HK-2 (cell line): Measurements from ENCODE around the gene MRPL28.
"Not testable (repeated sequence)": the region's sequence is repeated elsewhere in the genome, so short reads cannot be mapped to it uniquely, and the experiment has no call there.

Source experiments
- DNase-seq: peaks from one replicate; pipeline ENCODE4 v3.0.0-alpha.2; 2018; ENCODE audit not compliant: unreplicated experiment

Gene MRPL28

DNA sequence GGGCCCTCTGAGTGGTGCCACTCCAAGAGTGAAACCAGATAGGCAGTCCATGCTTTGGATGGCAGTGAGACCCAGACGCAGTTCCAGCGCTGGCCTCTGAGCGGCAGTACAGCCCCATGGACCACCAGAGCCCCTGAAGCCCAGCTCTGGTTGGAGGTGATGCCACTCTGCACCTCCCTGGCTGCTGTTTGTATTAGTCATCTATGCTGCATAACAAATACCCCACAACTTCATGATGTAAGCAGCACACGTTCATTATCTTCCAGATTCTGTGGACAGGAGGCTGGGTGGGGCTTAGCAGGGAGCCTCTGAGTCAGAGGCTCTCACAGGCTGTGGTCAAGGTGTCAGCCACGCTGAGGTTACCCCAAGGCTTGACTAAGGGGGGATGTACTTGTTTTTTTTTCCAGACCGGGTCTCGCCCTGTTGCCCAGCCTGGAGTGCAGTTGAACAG lies 21.6 kb upstream of the MRPL28 start:
- peak; percentile 74 for DNase-seq

DNA sequence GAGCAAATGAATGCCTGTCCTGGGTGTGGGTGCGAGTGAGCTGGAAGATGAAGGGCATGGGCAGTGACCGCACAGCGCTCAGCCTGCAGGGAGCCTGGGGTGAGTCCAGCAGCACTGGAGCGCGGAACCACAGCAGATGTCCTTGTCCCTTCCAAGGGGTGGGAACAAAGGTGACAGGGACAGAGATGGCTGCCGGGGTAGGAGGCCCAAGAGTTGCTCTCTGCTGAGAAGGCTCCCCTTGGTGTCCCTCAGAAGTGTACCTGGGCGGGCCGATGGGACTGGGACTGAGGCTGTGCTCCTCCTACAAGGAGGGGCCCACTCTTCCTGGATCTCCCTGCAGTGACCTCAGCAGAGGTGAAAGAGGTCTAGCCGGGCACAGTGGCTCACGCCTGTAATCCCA lies 19.0 kb upstream of the MRPL28 start:
- DNase-seq = no peak

DNA sequence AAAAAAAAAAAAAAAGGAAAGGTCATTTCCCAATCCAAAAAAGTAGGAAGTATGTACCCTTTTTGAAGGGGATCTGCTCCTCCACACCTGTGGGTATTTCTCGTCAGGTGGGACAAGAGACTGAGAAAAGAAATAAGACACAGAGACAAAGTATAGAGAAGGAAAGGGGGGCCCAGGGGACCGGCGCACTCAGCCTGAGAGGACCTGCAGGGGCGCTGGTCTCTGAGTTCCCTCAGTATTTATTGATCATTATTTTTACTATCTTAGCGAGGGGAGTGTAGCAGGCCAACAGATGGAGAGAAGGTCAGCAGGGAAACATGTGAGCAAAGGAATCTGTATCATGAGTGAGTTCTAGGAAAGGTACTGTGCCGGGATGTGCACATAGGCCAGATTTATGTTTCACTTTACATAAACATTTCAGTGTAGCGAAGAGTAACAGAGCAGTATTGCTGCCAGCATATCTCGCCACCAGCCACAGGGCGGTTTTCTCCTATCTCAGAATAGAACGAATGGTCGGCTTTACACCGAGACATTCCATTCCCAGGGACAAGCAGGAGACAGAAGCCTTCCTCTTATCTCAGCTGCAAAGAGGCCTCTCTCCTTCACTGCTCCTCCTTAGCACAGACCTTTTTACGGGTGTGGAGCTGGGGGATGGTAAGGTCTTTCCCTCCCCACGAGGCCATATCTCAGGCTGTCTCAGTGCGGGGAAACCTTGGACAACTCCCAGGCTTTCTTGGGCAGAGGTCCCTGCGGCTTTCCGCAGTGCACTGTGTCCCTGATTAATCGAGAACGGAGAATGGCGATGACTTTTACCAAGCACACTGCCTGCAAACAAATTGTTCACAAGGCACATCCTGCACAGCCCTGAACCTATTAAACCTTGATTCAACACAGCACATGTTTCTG lies 17.7 kb upstream of the MRPL28 start:
- DNase-seq = not testable (repeated sequence)

DNA sequence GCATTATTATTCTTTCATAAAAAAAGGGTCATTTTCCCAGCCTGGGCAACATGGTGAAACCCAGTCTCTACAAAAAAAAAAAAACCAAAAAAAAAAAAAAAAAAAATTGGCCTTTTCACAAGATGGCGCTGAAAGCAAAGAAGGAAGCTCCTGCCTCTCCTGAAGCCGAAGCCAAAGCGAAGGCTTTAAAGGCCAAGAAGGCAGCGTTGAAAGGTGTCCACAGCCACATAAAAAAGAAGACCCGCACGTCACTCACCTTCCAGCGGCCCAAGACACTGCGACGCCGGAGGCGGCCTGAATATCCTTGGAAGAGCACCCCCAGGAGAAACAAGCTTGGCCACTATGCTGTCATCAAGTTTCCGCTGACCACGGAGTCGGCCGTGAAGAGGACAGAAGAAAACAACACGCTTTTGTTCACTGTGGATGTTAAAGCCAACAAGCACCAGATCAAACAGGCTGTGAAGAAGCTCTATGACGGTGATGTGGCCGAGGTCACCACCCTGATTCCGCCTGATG lies 16.4 kb upstream of the MRPL28 start:
- DNase-seq = no peak

DNA sequence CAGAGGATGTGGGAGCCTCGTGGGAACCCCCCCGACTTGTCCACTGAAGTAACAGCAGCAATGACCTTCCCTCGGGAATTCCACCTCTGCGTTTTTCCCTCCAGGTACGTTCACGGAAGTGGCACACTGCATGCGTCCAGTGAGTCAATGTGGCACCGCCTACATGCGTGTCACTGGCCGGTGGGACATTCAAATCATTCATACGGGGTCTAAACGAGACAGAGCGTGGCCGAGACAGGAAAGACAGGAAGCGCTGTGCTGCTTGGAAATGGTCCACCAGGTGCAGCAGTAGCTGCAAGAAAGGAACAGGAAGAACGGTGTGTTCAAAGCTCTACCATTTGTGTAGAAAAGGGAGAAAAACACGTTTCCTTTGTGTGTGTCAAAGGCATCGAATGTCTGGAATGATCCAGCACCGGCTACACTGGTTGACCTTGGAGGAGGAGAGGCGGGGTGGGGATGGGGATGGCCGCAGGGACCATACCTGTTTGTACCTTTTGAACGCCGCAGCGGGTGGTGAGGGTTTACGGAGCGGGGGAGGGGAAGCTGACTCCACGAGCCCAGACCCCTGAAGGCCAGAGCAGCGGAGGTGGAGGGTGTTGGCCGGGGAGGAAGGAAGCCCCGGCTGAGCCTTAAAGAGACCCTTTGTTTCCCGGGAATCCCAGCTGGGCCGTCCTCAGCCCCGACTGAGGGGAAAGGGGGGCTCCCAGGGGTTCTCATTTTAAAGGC lies 13.2 kb upstream of the MRPL28 start:
- DNase-seq = no peak

DNA sequence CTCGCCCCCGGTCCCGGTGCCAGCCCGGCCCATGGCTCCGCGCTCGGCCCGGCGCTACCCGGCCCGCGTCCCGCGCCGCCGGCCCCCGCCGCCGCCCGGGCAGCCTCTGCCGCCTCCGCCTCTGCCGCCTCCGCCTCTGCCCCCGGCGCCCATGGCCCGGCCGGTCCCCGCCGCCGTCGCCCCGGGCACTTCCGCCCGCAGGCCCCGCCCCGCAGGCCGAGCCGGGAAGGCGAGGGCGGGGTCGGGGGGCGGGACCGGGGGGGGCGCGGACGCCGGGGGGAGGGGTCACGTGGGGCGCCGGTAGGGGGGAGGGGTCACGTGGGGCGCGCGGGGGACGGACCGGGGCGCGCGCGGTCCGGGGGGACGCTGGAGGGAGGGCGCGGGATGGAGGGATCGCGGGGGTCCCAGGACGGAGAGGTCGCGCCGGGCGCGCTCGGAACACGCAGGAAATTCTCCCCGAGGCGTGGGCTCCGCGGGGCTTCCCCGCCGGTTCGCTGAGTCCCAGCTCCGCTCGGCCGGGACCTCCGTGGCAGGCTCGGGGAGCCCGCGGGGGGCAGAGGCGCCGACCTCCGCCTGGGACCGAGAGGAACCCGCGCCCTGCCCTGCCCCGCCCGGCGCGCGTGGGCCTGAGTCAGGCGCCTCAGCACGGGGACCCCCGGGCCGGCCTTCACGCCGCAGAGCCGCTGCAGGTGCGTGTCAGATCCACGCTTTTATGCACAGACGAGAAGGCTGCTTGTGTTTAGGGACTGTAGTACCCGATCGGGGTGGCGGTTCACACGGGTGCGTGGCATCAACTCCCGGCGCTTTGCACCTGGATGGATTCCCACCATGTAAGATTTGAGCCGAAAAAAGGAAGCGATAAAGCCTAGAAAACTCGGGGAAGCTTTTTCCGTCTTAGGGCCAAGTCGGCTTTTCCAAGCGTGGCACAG lies 11.7 kb upstream of the MRPL28 start, which contains the start of gene PGAP6:
PGAP6 (minus strand) TSS at position 190 of the 929 bp plus-strand sequence; CDS start at position 33, 157 bp downstream.
- peak; percentile 45 for DNase-seq

DNA sequence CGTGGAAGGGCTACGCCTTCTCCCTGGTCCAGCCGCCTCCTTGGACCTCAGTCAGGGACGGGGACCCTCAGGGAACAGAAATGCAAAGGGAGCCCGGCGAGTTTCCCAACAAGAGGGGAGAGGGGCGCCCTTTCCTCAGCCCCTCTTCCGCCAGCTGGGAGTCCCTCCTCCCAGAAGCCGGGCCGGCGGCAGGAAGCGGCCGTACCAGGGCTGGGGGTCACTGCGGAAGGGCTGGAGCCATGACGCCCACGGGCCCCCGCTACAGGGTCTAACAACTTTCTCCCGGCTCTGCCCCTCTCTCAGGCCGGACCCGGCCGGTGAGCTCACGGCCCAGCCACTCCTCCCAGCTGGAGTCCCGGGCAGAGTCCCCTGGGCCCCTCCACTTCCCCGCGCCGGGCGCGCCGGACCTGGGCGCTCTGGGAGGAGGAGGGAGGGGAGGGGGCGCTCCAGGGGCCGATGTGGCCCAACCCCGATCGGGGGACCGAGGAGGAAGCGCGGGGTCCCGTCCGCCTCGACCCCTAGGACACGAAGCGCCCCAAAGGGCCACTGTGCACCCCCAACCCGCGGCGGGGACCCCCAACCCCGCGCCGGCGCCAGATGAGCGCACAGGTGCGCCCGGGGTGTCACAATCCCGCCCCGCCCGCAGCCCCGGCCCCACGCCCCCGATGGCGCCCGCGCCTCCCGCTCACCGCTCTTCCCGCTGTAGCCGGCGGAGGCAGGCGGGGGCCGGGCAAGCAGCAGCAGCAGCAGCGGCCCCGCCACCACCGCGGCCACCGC lies 10.9 kb upstream of the MRPL28 start:
- peak; percentile 25 for DNase-seq

DNA sequence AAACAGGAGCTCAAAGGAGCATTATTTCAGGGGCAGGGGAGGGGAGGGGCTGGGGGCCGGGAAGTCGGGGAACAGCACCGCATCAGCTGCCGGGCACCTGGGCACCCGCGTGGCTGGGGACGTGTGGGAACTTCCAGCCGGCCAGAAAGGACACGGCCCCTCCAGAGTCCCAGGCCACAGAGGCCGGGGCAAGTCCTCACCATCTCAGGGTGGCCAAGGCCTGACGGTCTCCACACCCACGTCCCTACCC lies 10.3 kb upstream of the MRPL28 start:
- DNase-seq = no peak

DNA sequence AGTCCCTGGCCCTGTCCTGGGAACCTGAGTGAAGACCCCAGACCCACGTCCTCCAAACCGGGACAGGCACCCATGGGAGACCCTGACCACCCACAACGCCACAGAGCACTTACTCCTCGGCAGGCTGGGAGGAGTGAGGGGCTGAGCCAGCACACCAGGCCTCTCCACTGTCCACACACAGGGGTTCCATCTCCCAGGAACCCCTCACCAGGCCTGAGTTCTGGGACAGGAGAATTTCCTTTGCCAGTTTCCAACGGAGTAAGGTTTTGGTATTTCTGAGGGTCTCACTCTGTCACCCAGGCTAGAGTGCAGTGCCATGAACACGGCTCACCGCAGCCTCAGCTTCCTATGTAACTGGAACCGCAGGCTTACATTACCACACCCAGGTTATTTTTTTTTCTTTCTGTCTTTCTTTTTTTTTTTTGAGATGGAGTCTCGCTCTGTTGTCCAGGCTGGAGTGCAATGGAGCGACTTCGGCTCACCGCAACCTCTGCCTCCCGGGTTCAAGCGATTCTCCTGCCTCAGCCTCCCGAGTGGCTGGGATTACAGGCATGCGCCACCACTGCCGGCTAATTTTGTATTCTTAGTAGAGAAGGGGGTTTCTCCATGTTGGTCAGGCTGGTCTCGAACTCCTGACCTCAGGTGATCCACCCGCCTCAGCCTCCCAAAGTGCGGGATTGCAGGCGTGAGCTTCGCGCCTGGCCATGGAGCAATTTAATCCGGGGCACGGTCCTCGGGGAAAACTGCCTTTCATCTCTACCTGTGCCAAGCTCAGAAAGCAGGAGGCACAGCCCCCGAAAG lies 9.8 kb upstream of the MRPL28 start:
- DNase-seq = no peak

DNA sequence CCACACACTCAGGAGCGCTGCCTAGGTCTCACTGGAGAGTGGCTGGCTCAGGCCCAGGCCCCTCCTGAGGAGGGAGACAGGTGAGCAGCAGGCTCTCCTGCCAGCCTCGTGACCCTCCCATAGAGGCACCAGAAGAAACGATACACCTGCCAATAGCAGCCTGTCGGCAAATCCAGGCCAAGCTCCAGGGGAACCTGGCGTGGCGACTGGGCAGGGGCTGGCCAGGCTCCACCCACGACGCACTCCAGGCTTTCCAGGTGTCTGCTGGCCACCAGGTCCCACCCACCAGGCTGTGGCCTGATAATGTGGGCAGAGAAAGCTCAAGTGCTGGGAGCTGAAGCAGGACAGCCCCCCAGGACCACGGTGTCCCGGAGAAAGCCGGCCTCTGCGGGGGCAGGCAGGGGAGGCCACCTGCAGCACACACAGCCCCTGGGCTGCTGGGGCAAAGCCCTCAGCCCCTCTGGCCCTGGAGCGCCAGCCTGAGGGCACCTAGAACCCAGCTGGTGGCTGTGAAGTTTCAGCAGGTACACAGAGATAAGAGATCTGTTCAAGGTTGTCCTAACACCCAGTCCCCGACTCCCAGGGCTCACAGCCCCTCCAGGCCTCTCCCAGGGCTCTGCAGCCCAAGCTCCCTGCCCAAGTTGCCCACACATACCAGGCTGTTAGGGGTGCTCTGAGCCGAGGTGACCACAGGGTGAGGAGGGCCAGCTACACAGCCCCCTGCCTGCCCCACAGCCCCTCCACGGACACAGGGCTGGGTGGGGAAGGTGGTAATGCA lies 9.0 kb upstream of the MRPL28 start:
- DNase-seq = no peak

DNA sequence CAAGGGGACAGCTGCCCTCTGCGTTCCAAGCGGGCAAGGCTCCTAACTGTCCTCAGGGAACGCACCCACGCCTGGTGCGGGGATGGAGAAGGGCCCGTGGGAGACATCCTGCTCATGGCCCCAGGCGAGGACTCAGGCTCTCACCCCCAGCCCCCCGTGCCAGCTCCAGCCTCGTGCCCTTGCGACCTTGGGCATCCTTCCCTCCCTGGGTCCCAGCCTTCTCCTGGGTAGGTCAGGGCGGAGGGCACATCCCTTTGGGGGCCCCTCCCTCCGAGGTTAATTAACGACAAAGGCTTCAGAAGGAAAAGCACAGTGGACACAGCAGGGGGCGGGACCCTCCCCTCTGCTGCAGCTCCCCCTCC lies 8.5 kb upstream of the MRPL28 start:
- DNase-seq = no peak

DNA sequence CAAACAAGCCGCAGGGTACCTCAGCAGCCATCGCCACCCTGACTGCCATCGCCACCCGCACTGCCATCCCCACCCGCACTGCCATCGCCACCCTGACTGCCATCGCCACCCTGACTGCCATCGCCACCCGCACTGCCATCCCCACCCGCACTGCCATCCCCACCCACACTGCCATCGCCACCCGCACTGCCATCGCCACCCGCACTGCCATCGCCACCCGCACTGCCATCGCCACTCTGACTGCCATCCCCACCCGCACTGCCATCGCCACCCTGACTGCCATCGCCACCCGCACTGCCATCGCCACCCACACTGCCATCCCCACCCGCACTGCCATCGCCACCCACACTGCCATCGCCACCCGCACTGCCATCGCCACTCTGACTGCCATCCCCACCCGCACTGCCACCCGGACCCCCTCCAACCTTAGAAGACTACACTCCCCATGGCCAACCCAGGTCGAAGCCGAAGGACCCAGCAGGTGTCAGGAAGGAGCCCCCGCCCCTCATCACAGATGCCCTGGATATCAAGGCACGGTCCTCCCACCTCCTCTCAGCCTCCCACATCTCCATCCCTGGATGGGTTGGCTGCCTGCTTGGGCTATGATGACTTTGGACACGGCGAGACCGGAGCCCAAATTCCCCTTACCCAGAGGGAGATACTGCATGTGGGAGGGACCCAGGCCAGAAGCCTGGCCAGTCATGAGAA lies 7.9 kb upstream of the MRPL28 start:
- not testable (repeated sequence) for DNase-seq

DNA sequence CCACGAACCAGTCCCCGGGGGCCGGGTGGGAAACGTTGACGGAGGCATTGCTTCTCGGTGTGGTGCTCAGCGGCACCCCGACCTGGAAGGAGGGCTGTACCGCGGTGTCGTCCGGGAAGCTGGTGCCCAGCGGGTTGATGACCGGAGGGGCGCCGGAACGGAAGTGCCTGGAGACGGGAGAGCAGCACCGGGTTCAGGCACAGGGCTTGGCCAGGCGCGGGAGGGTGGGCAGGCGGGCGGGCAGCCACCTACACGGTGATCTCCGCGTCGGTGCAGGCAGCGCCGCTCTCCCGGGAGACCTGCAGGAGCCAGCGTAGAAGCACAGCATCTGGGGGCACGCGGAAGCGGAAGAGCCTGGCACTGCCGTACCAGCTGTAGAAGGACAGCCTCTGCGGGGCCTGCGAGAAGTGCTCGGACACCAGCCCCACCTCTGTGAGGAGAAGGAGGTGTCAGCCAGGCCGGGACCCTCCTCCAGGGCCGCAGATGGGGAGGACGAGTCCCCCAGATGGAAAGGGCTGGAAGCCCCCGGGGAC lies 7.1 kb upstream of the MRPL28 start:
- DNase-seq = no peak

DNA sequence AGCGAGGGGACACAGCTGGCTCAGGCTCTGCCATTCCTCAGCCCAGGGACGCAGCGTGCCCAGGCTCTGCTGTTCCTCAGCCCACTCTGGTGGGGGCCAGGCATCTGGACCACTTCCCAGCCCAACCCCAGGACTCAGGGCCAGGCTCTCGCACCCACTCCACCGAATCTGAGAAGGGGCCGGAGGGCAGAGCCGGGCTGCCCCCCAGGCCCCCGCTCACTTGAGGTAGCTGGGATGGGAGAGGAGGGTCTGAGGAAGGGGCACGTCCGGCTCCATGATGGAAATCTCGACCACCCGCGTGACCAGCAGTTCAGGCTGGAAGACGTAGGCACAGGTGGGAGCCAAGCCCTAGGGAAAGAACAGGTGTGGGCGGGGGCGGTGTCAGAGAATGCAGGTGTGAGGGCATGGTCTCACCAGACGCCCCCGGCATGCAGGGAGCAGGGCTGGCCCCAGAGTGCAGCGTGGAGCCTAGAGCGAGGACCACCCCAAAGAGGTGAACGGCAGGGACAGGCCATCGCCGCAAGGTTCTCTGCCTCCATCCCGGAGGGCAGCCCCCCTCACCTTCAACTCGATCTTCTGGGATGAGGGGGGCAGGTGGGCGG lies 6.6 kb upstream of the MRPL28 start:
- DNase-seq = no peak

DNA sequence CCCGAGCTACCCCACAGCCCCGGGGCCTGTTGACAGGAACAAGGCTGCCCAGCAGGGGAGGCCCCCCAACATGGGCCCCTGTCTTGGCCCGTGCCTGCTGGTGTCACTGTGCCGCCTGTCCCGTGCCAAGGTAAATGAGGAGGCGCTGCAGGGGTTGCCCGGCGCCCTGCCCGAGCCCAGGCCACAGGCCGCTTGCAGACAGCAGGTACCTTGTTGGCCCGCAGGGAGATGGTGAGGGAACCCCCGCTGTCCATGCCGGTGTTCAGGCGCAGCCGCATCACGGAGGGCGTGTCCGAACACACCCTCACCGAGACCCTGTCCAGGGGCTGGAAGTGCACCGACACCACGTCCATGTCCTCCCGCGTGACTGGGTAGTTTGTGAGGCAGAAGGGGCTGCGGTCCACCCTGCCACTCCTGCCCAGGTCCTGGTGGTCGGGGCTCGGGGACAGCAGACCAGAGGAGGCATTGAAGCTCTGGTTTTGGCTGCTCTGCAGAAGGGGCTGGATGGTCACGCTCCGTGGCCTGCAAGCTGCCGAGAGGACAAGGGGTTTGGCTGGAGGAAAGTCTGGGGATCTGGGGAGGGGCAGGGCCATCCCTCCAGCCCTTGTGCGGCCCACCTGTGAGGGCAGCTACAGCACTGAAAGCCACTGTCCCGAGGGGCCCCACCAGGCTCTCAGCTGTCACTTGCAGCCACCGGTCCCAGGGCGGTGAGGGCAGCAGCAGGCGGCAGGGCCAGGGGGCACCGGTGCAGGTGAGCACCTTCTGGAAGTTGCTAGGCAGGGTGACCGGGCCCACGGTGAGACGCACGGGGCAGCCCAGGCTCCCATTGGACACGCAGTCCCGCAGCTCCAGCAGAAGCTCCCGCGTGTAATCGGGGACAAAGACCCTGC lies 5.8 kb upstream of the MRPL28 start:
- no peak for DNase-seq

DNA sequence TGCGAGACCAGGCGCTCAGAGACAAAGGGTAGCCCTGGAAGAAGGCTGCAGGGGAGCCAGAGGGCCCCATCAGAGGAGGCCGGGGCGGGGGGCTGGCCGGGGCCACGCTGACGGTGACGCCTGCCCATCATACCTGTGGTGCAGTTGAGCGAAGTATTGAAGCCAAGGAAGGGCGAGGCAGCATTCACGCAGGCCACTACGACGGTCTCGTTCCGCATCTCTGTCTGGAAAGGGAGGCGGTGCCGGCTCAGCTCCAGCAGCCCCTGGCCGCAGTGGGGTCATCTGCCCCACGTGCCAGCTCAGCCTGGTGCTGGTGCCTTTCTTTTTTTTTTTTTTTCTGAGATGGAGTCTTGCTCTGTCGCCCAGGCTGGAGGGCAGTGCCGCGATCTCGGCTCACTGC lies 4.9 kb upstream of the MRPL28 start:
- DNase-seq = no peak

DNA sequence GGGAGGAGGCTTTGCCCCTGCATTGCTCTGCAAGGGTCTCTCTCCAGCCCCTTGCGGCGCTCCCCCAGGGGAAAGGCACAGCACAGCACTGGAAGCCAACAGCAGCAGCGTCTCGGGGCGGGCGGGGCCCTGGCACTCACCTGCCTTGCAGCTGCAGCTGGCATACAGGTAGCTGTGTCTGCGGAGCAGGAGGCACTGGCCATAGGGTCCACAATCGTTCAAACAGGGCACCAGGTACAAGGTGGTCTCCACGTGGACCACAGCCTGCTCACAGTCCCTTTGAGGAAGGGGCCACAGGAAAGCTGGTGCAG lies 4.2 kb upstream of the MRPL28 start:
- no peak for DNase-seq
